HL-60 (cell line): ENCODE data around the gene PTPA.

ENCODE experiments used
- DNase-seq, 2 experiments: peaks; one replicate each; pipeline ENCODE4 v3.0.0-alpha.2; 2010 to 2020; ENCODE audit warnings: low read depth in 1 of 2, low spot score in 1 of 2
- H3K27ac ChIP-seq: fragments of 250-450 bp; sonication (Bioruptor Pico); replicated peaks from 2 replicates; pipeline ENCODE4 v1.5.1; 2020; ENCODE audit warnings: mild to moderate bottlenecking, moderate library complexity
- H3K27me3 ChIP-seq: fragments of 250-450 bp; sonication (Bioruptor Pico); 2 replicates; pipeline ENCODE4 v1.5.1; 2021; ENCODE audit warnings: mild to moderate bottlenecking, moderate library complexity; ENCODE audit not compliant: insufficient read depth, poor library complexity, severe bottlenecking
- H3K4me3 ChIP-seq: replicated peaks from 2 replicates; pipeline ENCODE4 v1.5.1; 2011; ENCODE audit warnings: mild to moderate bottlenecking, control low read depth, low read length; ENCODE audit not compliant: insufficient read depth
- GABPA ChIP-seq: IDR thresholded peaks from 2 replicates; pipeline ENCODE4 v1.6.1; 2012; ENCODE audit warnings: low read depth
- POLR2AphosphoS5 ChIP-seq: IDR thresholded peaks from 2 replicates; pipeline ENCODE4 v1.6.1; 2012; ENCODE audit warnings: low read depth
- SPI1 ChIP-seq: IDR thresholded peaks from 2 replicates; pipeline ENCODE4 v1.6.1; 2012; ENCODE audit warnings: low read depth, mild to moderate bottlenecking, borderline replicate concordance
- TF ChIP-seq, protein P1 (sequence below): IDR thresholded peaks from 2 replicates; pipeline ENCODE4 v1.6.1; 2012; ENCODE audit warnings: low read depth; ENCODE audit not compliant: insufficient replicate concordance
- TF ChIP-seq, protein P2 (sequence below): IDR thresholded peaks from one replicate; pipeline ENCODE4 v1.5.1; 2011; ENCODE audit warnings: low read length, control low read depth, inconsistent platforms; ENCODE audit not compliant: insufficient read depth

The PTPA gene

DNA sequence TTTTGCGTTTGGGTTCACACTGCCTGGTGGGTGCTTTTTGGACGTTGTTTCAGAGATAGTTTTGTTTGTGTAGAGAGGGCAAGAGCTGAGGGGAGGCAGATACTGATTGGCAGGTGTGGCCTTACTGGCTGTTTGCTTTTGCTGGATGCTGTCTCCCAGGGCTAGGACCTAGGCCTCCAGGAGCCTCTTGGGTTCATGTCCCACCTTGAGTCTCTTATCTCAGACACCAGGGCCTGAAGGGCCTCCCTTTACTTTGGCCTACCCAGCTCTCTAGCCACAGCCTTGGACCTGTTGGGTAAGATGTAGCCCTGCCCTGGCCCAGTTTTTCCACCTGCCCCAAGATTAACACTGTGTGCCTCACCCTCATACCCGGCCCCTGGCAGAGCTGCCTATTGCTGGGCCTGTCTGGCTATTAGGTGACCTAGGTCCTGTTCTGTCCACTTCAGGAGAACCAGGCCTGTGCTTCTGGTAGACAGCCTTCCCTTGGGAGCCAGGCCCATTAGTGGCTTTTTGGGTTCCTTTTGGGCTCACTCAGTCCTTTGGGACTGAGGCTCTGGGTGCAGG is 13.4 kb downstream of the PTPA start:
- TF ChIP-seq, protein P1, sequence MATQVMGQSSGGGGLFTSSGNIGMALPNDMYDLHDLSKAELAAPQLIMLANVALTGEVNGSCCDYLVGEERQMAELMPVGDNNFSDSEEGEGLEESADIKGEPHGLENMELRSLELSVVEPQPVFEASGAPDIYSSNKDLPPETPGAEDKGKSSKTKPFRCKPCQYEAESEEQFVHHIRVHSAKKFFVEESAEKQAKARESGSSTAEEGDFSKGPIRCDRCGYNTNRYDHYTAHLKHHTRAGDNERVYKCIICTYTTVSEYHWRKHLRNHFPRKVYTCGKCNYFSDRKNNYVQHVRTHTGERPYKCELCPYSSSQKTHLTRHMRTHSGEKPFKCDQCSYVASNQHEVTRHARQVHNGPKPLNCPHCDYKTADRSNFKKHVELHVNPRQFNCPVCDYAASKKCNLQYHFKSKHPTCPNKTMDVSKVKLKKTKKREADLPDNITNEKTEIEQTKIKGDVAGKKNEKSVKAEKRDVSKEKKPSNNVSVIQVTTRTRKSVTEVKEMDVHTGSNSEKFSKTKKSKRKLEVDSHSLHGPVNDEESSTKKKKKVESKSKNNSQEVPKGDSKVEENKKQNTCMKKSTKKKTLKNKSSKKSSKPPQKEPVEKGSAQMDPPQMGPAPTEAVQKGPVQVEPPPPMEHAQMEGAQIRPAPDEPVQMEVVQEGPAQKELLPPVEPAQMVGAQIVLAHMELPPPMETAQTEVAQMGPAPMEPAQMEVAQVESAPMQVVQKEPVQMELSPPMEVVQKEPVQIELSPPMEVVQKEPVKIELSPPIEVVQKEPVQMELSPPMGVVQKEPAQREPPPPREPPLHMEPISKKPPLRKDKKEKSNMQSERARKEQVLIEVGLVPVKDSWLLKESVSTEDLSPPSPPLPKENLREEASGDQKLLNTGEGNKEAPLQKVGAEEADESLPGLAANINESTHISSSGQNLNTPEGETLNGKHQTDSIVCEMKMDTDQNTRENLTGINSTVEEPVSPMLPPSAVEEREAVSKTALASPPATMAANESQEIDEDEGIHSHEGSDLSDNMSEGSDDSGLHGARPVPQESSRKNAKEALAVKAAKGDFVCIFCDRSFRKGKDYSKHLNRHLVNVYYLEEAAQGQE = no peak
- TF ChIP-seq POLR2AphosphoS5 = no peak
- no peak for TF ChIP-seq GABPA
- TF ChIP-seq, protein P2, sequence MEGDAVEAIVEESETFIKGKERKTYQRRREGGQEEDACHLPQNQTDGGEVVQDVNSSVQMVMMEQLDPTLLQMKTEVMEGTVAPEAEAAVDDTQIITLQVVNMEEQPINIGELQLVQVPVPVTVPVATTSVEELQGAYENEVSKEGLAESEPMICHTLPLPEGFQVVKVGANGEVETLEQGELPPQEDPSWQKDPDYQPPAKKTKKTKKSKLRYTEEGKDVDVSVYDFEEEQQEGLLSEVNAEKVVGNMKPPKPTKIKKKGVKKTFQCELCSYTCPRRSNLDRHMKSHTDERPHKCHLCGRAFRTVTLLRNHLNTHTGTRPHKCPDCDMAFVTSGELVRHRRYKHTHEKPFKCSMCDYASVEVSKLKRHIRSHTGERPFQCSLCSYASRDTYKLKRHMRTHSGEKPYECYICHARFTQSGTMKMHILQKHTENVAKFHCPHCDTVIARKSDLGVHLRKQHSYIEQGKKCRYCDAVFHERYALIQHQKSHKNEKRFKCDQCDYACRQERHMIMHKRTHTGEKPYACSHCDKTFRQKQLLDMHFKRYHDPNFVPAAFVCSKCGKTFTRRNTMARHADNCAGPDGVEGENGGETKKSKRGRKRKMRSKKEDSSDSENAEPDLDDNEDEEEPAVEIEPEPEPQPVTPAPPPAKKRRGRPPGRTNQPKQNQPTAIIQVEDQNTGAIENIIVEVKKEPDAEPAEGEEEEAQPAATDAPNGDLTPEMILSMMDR = no peak
- TF ChIP-seq SPI1 = no peak
- Histone ChIP-seq H3K27me3 (no peaks in the 10 kb centered on the region), H3K27ac (no peak overlapping the region), H3K4me3 (no peak overlapping the region)
- DNase-seq = no peak

DNA sequence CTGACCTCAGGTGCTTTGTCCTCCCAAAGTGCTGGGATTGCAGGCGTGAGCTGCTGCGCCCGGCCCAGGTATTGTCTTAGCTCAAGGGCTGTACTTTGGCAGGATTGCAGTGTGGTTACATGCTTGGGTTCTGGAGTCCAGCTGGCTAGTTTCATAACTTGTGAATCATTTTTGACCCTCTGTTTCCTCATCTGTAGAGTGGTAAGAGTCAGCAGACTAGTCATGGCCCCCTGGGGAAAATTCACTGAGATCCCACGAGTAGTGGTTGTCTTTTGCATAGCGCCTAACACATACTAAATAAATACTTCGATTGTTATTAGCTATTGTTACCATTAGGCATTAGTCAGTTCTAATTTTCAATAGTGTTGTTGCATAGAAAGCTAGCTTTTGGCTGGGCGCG is 14.3 kb downstream of the PTPA start:
- no peak overlapping the region for H3K27ac ChIP-seq
- H3K27me3 ChIP-seq = no peaks in the 10 kb centered on the region
- DNase-seq = no peak
- TF ChIP-seq, protein P1 = no peak
- TF ChIP-seq SPI1 = no peak
- TF ChIP-seq GABPA = no peak
- TF ChIP-seq POLR2AphosphoS5 = no peak
- TF ChIP-seq, protein P2 = no peak
- no peak overlapping the region for H3K4me3 ChIP-seq

DNA sequence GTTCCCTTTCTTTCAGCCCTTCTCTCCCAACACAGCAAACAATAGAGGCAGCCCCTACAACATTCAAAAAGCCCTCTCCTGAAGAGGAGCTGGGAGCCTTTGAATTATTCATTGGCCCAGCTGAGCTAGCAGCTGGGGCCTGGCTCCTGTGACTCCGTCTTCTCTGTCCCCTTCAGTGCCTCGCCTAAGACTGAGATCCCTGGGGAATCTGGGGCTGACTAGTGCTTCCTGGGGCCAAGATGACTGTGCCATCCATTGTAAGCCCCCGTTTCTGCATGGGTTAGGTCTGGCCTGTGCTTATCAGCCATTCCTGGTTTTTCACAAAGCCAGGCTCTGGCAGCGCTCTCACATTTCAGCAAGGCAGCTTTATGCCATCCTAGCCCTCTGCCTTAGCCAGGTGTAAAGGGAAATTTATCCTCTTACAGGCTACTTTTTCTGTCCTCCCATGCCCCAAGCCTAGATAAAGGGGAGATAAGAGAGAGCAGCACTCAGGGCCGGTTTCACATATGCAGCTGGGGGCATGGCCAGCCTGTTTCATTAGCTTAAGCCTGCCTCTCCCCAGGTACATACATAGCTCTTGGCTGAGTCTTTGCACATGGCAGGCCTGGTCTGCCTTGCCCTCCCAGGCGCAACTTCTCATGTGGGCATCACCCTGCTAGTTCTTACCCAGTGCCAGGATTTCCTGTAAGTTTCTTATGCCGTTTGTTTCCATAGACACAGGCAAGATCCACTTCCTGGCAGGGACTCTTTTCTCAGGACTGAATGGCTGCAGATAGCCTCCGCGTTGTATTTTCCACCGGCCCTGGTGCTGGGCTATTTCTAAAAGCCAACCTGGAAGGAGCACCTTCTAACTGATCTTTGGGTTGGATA is 15.8 kb downstream of the PTPA start:
- Histone ChIP-seq H3K27ac (no peak overlapping the region), H3K4me3 (no peak overlapping the region)

More for the DNA sequence above, 15.8 kb downstream of the PTPA start:
- DNase-seq = no peak
- TF ChIP-seq GABPA = no peak
- TF ChIP-seq SPI1 = no peak
- no peak for TF ChIP-seq POLR2AphosphoS5
- TF ChIP-seq, protein P1 = no peak
- TF ChIP-seq, protein P2 = no peak
- H3K27me3 ChIP-seq = no peaks in the 10 kb centered on the region
